ENCODE results near the gene SIRPD.

The SIRPD gene

GRCh38 chr20:1565461-1565860 lies 8.0 kb upstream of the SIRPD start:
- H4K20me1 ChIP-seq (ENCODE audit: insufficient read depth, low read length): no peaks in the 10 kb centered on the region
- H3K4me2 ChIP-seq (ENCODE audit: low read depth, low read length): no peak overlapping the region
- H3K4me1 ChIP-seq (ENCODE audit: low read length): no peaks in the 10 kb centered on the region
- H2AFZ ChIP-seq (ENCODE audit: low read length): no peak overlapping the region
- H3K79me2 ChIP-seq (ENCODE audit: low read length): no peaks in the 10 kb centered on the region
- DNase-seq: no peak
- TF ChIP-seq EZH2 (optimal IDR thresholded peaks at IDR 0.05; ENCODE audit: low read depth, low read length) (no peak), EZH2phosphoT487 (IDR thresholded peaks at IDR 0.05; ENCODE audit: low read length) (no peak), CTCF (IDR thresholded peaks at IDR 0.05; ENCODE audit: low read length) (no peak)
- H3K9me2 ChIP-seq (replicated peaks; ENCODE audit: insufficient read depth, low read length): no peaks in the 10 kb centered on the region
- no peak overlapping the region for H3K27ac ChIP-seq (ENCODE audit: low read length)
- H3K4me3 ChIP-seq (ENCODE audit: low read length): no peak overlapping the region
- H3K36me3 ChIP-seq (replicated peaks; ENCODE audit: insufficient read depth, low read length): no peaks in the 10 kb centered on the region
- H3K9me3 ChIP-seq (replicated peaks; ENCODE audit: insufficient read depth, low read length): no peaks in the 10 kb centered on the region
- H3F3A ChIP-seq (ENCODE audit: insufficient read depth, low read length): no peaks in the 10 kb centered on the region
- no peak overlapping the region for H3K9ac ChIP-seq (ENCODE audit: low read length)
- H3K27me3 ChIP-seq (replicated peaks; ENCODE audit: insufficient read depth, low read length): no peaks in the 10 kb centered on the region

- H3K4me2 ChIP-seq (ENCODE audit: low read depth, low read length): no peak overlapping the region
- H3K79me2 ChIP-seq (ENCODE audit: low read length): no peaks in the 10 kb centered on the region
- H4K20me1 ChIP-seq (ENCODE audit: insufficient read depth, low read length): no peaks in the 10 kb centered on the region
- no peaks in the 10 kb centered on the region for H3F3A ChIP-seq (ENCODE audit: insufficient read depth, low read length)
- H2AFZ ChIP-seq (ENCODE audit: low read length): no peak overlapping the region
- no peak overlapping the region for H3K9ac ChIP-seq (ENCODE audit: low read length)
- no peaks in the 10 kb centered on the region for H3K9me3 ChIP-seq (replicated peaks; ENCODE audit: insufficient read depth, low read length)
- no peak overlapping the region for H3K27ac ChIP-seq (ENCODE audit: low read length)
- TF ChIP-seq CTCF (IDR thresholded peaks at IDR 0.05; ENCODE audit: low read length) (no peak), EZH2phosphoT487 (IDR thresholded peaks at IDR 0.05; ENCODE audit: low read length) (no peak)
- H3K4me1 ChIP-seq (ENCODE audit: low read length): no peaks in the 10 kb centered on the region
- no peak for DNase-seq
- no peaks in the 10 kb centered on the region for H3K9me2 ChIP-seq (replicated peaks; ENCODE audit: insufficient read depth, low read length)
- H3K27me3 ChIP-seq (replicated peaks; ENCODE audit: insufficient read depth, low read length): no peaks in the 10 kb centered on the region
- no peak overlapping the region for H3K4me3 ChIP-seq (ENCODE audit: low read length)
- H3K36me3 ChIP-seq (replicated peaks; ENCODE audit: insufficient read depth, low read length): no peaks in the 10 kb centered on the region
Measured at GRCh38 chr20:1563598-1563997, 6.1 kb upstream of the SIRPD start.

GRCh38 chr20:1562622-1563021 lies 5.1 kb upstream of the SIRPD start:
- H3K27me3 ChIP-seq (replicated peaks; ENCODE audit: insufficient read depth, low read length): no peaks in the 10 kb centered on the region
- H3K9ac ChIP-seq (ENCODE audit: low read length): no peak overlapping the region
- no peaks in the 10 kb centered on the region for H3K9me3 ChIP-seq (replicated peaks; ENCODE audit: insufficient read depth, low read length)
- H3K27ac ChIP-seq (ENCODE audit: low read length): no peak overlapping the region
- no peaks in the 10 kb centered on the region for H3K36me3 ChIP-seq (replicated peaks; ENCODE audit: insufficient read depth, low read length)
- TF ChIP-seq EZH2phosphoT487 (IDR thresholded peaks at IDR 0.05; ENCODE audit: low read length): no peak
- TF ChIP-seq CTCF (IDR thresholded peaks at IDR 0.05; ENCODE audit: low read length): no peak
- no peak for TF ChIP-seq EZH2 (optimal IDR thresholded peaks at IDR 0.05; ENCODE audit: low read depth, low read length)
- H3K4me3 ChIP-seq (ENCODE audit: low read length): no peak overlapping the region
- DNase-seq: no peak
- H3K9me2 ChIP-seq (replicated peaks; ENCODE audit: insufficient read depth, low read length): no peaks in the 10 kb centered on the region
- no peaks in the 10 kb centered on the region for H4K20me1 ChIP-seq (ENCODE audit: insufficient read depth, low read length)
- no peak overlapping the region for H3K4me2 ChIP-seq (ENCODE audit: low read depth, low read length)
- H2AFZ ChIP-seq (ENCODE audit: low read length): no peak overlapping the region
- no peaks in the 10 kb centered on the region for H3K4me1 ChIP-seq (ENCODE audit: low read length)
- H3F3A ChIP-seq (ENCODE audit: insufficient read depth, low read length): no peaks in the 10 kb centered on the region
- H3K79me2 ChIP-seq (ENCODE audit: low read length): no peaks in the 10 kb centered on the region

Measured in MM.1S (cell line).